ENCODE data around the gene LACTBL1. TPM values are rescaled to one million over a fixed set of nuclear protein-coding genes. Genes with fewer than 3 reads are reported as not detected.

The LACTBL1 gene
- total RNA-seq, 4 donors from 2014 or later = not detected

GRCh38 chr1:22955146-22955545, 17.5 kb downstream of the LACTBL1 start:
- no peaks in the 10 kb centered on the region for H3K36me3 ChIP-seq
- no peak overlapping the region for H3K4me3 ChIP-seq
- H3K27ac ChIP-seq = no peak overlapping the region
- DNase-seq = no peak
- TF ChIP-seq CTCF (IDR thresholded peaks at IDR 0.05) = no peak
- no peak for TF ChIP-seq POLR2A (IDR thresholded peaks at IDR 0.05)
- H3K4me1 ChIP-seq = peaks cover 0 to 9% (median 0%) of the 10 kb centered on the region in 4 donors
- H3K27me3 ChIP-seq = peaks cover 0 to 14% of the 10 kb centered on the region in 2 donors
- no peaks in the 10 kb centered on the region for H3K9me3 ChIP-seq

- Histone ChIP-seq H3K27ac (no peak overlapping the region), H3K36me3 (no peaks in the 10 kb centered on the region), H3K4me1 (peaks cover 0 to 9% (median 0%) of the 10 kb centered on the region in 4 donors), H3K27me3 (peaks cover 0 to 14% of the 10 kb centered on the region in 2 donors), H3K9me3 (no peaks in the 10 kb centered on the region), H3K4me3 (peak overlapping the region in 1 of 4 donors; percentile 22)
- DNase-seq = no peak
- TF ChIP-seq POLR2A (IDR thresholded peaks at IDR 0.05) = no peak
- TF ChIP-seq CTCF (IDR thresholded peaks at IDR 0.05) = no peak
Measured at GRCh38 chr1:22953740-22954141, 18.9 kb downstream of the LACTBL1 start.

- peak overlapping the region in 1 of 4 donors; percentile 22 for H3K4me3 ChIP-seq
- peaks cover 0 to 14% of the 10 kb centered on the region in 2 donors for H3K27me3 ChIP-seq
- no peak overlapping the region for H3K27ac ChIP-seq
- H3K9me3 ChIP-seq = no peaks in the 10 kb centered on the region
- peaks cover 0 to 9% (median 0%) of the 10 kb centered on the region in 4 donors for H3K4me1 ChIP-seq
- no peaks in the 10 kb centered on the region for H3K36me3 ChIP-seq
- TF ChIP-seq POLR2A (IDR thresholded peaks at IDR 0.05) = no peak
- no peak for TF ChIP-seq CTCF (IDR thresholded peaks at IDR 0.05)
- no peak for DNase-seq
Measured at GRCh38 chr1:22953057-22953739, 19.5 kb downstream of the LACTBL1 start.

- Histone ChIP-seq H3K36me3 (no peaks in the 10 kb centered on the region), H3K4me3 (no peak overlapping the region), H3K27me3 (peaks cover 0 to 14% of the 10 kb centered on the region in 2 donors), H3K4me1 (peaks cover 0 to 9% (median 0%) of the 10 kb centered on the region in 4 donors), H3K9me3 (no peaks in the 10 kb centered on the region), H3K27ac (no peak overlapping the region)
- TF ChIP-seq POLR2A (IDR thresholded peaks at IDR 0.05) (no peak), CTCF (IDR thresholded peaks at IDR 0.05) (no peak)
- DNase-seq = no peak
Measured at GRCh38 chr1:22952694-22953056, 20.0 kb downstream of the LACTBL1 start.

GRCh38 chr1:22951796-22952195, 20.9 kb downstream of the LACTBL1 start:
- Histone ChIP-seq H3K4me3 (no peak overlapping the region), H3K27me3 (peaks cover 0 to 14% of the 10 kb centered on the region in 2 donors), H3K9me3 (no peaks in the 10 kb centered on the region), H3K36me3 (no peaks in the 10 kb centered on the region), H3K27ac (no peak overlapping the region), H3K4me1 (peaks cover 0 to 9% (median 0%) of the 10 kb centered on the region in 4 donors)
- TF ChIP-seq CTCF (IDR thresholded peaks at IDR 0.05) (no peak), POLR2A (IDR thresholded peaks at IDR 0.05) (no peak)
- no peak for DNase-seq

All from Peyer's patch (tissue), 4 donors.